Astrocyte of the cerebellum (primary cell): ENCODE data around the gene CCT3.
A peak's percentile ranks its signal among the peaks of the same experiment; 100 is the strongest.

Source experiments
- DNase-seq: peaks from one replicate; pipeline ENCODE4 v3.0.0-alpha.2; 2011; ENCODE audit warnings: low read depth
- H3K4me3 ChIP-seq: 2 replicates; pipeline ENCODE4 v1.5.1; 2011; ENCODE audit warnings: mild to moderate bottlenecking, low read depth, low read length, moderate library complexity
- CTCF ChIP-seq: IDR thresholded peaks from 2 replicates; pipeline ENCODE4 v1.5.1; 2012; ENCODE audit warnings: low read length, low read depth, moderate library complexity, mild to moderate bottlenecking; ENCODE audit errors: missing control alignments
- in situ Hi-C: cut with HindIII; loops from 2 replicates; pipeline ENCODE4 v1.10.0; 2017; ENCODE audit warnings: low sequenced_read_pairs

Gene CCT3

GRCh38 chr1:156286061-156286460, 52.0 kb downstream of the CCT3 start:
- no peak for DNase-seq
- in situ Hi-C loops = no loop called here
- H3K4me3 ChIP-seq = no peak overlapping the region
- TF ChIP-seq CTCF = no peak

GRCh38 chr1:156285437-156285836, 52.7 kb downstream of the CCT3 start:
- in situ Hi-C loops = no loop called here
- no peak for DNase-seq
- no peak for TF ChIP-seq CTCF
- H3K4me3 ChIP-seq = no peak overlapping the region

- no peak overlapping the region for H3K4me3 ChIP-seq
- in situ Hi-C loops = loop anchor here (5.0 kb wide), 1 partner anchor 147 kb away; no protein-coding TSS in a partner anchor
- no peak for TF ChIP-seq CTCF
- no peak for DNase-seq
Measured at GRCh38 chr1:156284757-156285156, 53.3 kb downstream of the CCT3 start.

GRCh38 chr1:156284112-156284511, 54.0 kb downstream of the CCT3 start, which contains the start of gene TMEM79:
Gene TMEM79, plus strand, starts transcription at chr1:156284325. Its CDS starts 902 bp downstream, at chr1:156285227.
- peak within 1 kb of the TSS; percentile 64 for H3K4me3 ChIP-seq
- no peak for TF ChIP-seq CTCF
- in situ Hi-C loops = loop anchor here (5.0 kb wide), 1 partner anchor 147 kb away; no protein-coding TSS in a partner anchor
- no peak for DNase-seq

- no peak for DNase-seq
- no peak for TF ChIP-seq CTCF
- in situ Hi-C loops = loop anchor here (5.0 kb wide), 1 partner anchor 146 kb away; no protein-coding TSS in a partner anchor
- H3K4me3 ChIP-seq = peak overlapping the region; percentile 64
Measured at GRCh38 chr1:156283521-156283920, 54.6 kb downstream of the CCT3 start.

- TF ChIP-seq CTCF = no peak
- in situ Hi-C loops = loop anchor here (5.0 kb wide), 1 partner anchor 145 kb away; no protein-coding TSS in a partner anchor
- peak; percentile 98 for DNase-seq
- peak within 1 kb of the TSS; percentile 64 for H3K4me3 ChIP-seq
Measured at GRCh38 chr1:156282479-156283222, 55.4 kb downstream of the CCT3 start, which contains the start of gene SMG5. Gene SMG5, minus strand, starts transcription at chr1:156282825. Its CDS starts 145 bp downstream, at chr1:156282680.
